ENCODE results near the gene SNX17. TPM values are rescaled to one million over a fixed set of nuclear protein-coding genes. Genes with fewer than 3 reads are reported as not detected.

The SNX17 gene
- total and polyA plus RNA-seq, 2 of the 13 experiments (the other 11 are each of a cell fraction or from before 2014, with no cell fraction given) = 75.0 to 109 TPM

DNA sequence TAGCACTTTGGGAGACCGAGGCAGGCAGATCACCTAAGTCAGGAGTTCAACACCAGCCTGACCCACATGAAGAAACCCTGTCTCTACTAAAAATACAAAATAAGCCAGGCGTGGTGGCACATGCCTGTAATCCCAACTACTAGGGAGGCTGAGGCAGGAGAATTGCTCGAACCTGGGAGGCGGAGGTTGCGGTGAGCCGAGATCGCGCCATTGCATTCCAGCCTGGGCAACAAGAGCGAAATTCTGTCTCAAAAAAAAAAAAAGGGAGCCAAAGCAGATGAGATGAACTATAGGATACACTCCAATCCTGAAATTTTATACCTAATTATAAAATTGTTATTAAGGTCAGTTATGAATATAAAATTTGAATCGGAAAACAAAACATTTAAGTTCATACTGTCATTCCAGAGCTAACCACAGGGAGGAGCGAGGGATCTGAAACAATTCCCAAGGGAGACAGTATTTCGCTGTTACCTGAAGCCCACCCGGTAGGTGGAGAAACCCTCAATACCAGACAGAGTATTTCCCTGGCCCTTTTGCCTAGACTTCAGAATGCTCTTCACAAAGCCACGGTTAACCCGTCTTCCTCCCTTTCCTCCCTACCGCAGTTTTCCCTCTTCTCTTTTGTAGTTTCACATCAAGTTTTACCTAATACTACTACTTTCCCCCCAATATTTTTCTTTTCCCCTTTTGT, 37.5 kb downstream of the SNX17 start (continued):
- TF ChIP-seq PPARG (CRISPR knock-in tag; conservative IDR thresholded peaks at IDR 0.05) = peak; percentile 66; the same call in 1 of the 2 replicates
- TF ChIP-seq MBD4 (IDR thresholded peaks at IDR 0.05; ENCODE audit: borderline replicate concordance, low read length) = no peak
- TF ChIP-seq HDAC1 (CRISPR knock-in tag; IDR thresholded peaks at IDR 0.05) = no peak
- 0 out of 2 replicates have a peak, but pooled peaks have one; percentile 43 for TF ChIP-seq ZSCAN9 (CRISPR knock-in tag; IDR thresholded peaks at IDR 0.05; ENCODE audit: borderline replicate concordance)
- TF ChIP-seq, protein P1, sequence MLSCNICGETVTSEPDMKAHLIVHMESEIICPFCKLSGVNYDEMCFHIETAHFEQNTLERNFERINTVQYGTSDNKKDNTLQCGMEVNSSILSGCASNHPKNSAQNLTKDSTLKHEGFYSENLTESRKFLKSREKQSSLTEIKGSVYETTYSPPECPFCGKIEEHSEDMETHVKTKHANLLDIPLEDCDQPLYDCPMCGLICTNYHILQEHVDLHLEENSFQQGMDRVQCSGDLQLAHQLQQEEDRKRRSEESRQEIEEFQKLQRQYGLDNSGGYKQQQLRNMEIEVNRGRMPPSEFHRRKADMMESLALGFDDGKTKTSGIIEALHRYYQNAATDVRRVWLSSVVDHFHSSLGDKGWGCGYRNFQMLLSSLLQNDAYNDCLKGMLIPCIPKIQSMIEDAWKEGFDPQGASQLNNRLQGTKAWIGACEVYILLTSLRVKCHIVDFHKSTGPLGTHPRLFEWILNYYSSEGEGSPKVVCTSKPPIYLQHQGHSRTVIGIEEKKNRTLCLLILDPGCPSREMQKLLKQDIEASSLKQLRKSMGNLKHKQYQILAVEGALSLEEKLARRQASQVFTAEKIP (CRISPR knock-in tag; IDR thresholded peaks at IDR 0.05; ENCODE audit: borderline replicate concordance) = no peak
- no peak for TF ChIP-seq TMF1 (CRISPR knock-in tag; IDR thresholded peaks at IDR 0.05; ENCODE audit: low read depth)
- TF ChIP-seq SMC3 (IDR thresholded peaks at IDR 0.05; ENCODE audit: low read length) = peak; percentile 96
- TF ChIP-seq RXRA (CRISPR knock-in tag; IDR thresholded peaks at IDR 0.05) = 0 out of 2 replicates have a peak, but pooled peaks have one; percentile 15
- no peak for TF ChIP-seq ZFY (CRISPR knock-in tag; IDR thresholded peaks at IDR 0.05)
- TF ChIP-seq ZNF678 (CRISPR knock-in tag; IDR thresholded peaks at IDR 0.05) = no peak
- TF ChIP-seq ZNF367 (CRISPR knock-in tag; IDR thresholded peaks at IDR 0.05; ENCODE audit: borderline replicate concordance) = no peak
- TF ChIP-seq ZMYM2 (CRISPR knock-in tag; IDR thresholded peaks at IDR 0.05) = no peak
- TF ChIP-seq ZNF160 (CRISPR knock-in tag; IDR thresholded peaks at IDR 0.05) = no peak
- TF ChIP-seq TEAD3 (CRISPR knock-in tag; optimal IDR thresholded peaks at IDR 0.05; ENCODE audit: borderline replicate concordance) = peak; percentile 75
- no peak for TF ChIP-seq TBP (CRISPR knock-in tag; IDR thresholded peaks at IDR 0.05)
- no peak for TF ChIP-seq ZNF75D (CRISPR knock-in tag; IDR thresholded peaks at IDR 0.05; ENCODE audit: borderline replicate concordance)
- TF ChIP-seq FIP1L1 (IDR thresholded peaks at IDR 0.05; ENCODE audit: borderline replicate concordance, insufficient read depth, low read depth, low read length) = no peak
- TF ChIP-seq, protein P2, sequence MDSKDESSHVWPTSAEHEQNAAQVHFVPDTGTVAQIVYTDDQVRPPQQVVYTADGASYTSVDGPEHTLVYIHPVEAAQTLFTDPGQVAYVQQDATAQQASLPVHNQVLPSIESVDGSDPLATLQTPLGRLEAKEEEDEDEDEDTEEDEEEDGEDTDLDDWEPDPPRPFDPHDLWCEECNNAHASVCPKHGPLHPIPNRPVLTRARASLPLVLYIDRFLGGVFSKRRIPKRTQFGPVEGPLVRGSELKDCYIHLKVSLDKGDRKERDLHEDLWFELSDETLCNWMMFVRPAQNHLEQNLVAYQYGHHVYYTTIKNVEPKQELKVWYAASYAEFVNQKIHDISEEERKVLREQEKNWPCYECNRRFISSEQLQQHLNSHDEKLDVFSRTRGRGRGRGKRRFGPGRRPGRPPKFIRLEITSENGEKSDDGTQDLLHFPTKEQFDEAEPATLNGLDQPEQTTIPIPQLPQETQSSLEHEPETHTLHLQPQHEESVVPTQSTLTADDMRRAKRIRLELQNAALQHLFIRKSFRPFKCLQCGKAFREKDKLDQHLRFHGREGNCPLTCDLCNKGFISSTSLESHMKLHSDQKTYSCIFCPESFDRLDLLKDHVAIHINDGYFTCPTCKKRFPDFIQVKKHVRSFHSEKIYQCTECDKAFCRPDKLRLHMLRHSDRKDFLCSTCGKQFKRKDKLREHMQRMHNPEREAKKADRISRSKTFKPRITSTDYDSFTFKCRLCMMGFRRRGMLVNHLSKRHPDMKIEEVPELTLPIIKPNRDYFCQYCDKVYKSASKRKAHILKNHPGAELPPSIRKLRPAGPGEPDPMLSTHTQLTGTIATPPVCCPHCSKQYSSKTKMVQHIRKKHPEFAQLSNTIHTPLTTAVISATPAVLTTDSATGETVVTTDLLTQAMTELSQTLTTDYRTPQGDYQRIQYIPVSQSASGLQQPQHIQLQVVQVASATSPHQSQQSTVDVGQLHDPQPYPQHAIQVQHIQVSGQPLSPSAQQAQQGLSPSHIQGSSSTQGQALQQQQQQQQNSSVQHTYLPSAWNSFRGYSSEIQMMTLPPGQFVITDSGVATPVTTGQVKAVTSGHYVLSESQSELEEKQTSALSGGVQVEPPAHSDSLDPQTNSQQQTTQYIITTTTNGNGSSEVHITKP (CRISPR knock-in tag; IDR thresholded peaks at IDR 0.05; ENCODE audit: low read depth) = no peak
- TF ChIP-seq HHEX (CRISPR knock-in tag; IDR thresholded peaks at IDR 0.05) = no peak
- TF ChIP-seq ZNF839 (CRISPR knock-in tag; IDR thresholded peaks at IDR 0.05; ENCODE audit: borderline replicate concordance) = no peak
- no peak; the same call in 1 of the 2 replicates for TF ChIP-seq RARA (CRISPR knock-in tag; IDR thresholded peaks at IDR 0.05)
- TF ChIP-seq ZNF224 (CRISPR knock-in tag; IDR thresholded peaks at IDR 0.05) = no peak
- TF ChIP-seq ZNF207 (IDR thresholded peaks at IDR 0.05; ENCODE audit: borderline replicate concordance) = no peak
- TF ChIP-seq CHD4 (IDR thresholded peaks at IDR 0.05; ENCODE audit: borderline replicate concordance, low read length) = no peak
- no peak for TF ChIP-seq SP4 (CRISPR knock-in tag; IDR thresholded peaks at IDR 0.05)
- TF ChIP-seq, protein P3, sequence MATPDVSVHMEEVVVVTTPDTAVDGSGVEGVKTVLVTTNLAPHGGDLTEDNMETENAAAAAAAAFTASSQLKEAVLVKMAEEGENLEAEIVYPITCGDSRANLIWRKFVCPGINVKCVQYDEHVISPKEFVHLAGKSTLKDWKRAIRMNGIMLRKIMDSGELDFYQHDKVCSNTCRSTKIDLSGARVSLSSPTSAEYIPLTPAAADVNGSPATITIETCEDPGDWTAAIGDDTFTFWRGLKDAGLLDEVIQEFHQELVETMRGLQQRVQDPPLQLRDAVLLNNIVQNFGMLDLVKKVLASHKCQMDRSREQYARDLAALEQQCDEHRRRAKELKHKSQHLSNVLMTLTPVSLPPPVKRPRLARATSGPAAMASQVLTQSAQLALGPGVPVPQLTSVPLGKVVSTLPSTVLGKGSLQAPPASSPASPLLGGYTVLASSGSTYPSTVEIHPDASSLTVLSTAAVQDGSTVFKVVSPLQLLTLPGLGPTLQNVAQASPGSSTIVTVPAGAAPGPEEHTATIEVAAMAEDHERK (CRISPR knock-in tag; IDR thresholded peaks at IDR 0.05; ENCODE audit: low read depth) = no peak

Measured in HepG2 (cell line).